H1 (cell line): ENCODE results near the gene PCNX4. TPM values are rescaled to one million over a fixed set of nuclear protein-coding genes. Genes with fewer than 3 reads are reported as not detected.

Experiments used
- CTCF ChIA-PET: fragments of 300-600 bp; sonication (Branson Sonifier 250); formaldehyde crosslinking; loops from one replicate; lab custom pipeline; 2021; ENCODE audit not compliant: partially characterized antibody; lab: Charles Lee
- POLR2A ChIA-PET: fragments of 300-600 bp; sonication (Branson Sonifier 250); formaldehyde crosslinking; loops from one replicate; lab custom pipeline; 2021; ENCODE audit warnings: inconsistent platforms; ENCODE audit not compliant: partially characterized antibody; lab: Charles Lee
- DNase-seq, 2 experiments: peaks; one replicate each; pipeline versions ENCODE4 v3.0.0 to v3.0.0-alpha.2; 2010 to 2022; ENCODE audit warnings: low spot score in 2 of 2, low read depth in 1 of 2, mixed read lengths in 1 of 2
- FAIRE-seq: peaks from 2 replicates; lab custom pipeline; 2011; peaks lifted over from hg19 to GRCh38; lab: Jason Lieb, UNC
- H2AFZ ChIP-seq: 2 replicates; pipeline ENCODE4 v1.8.1; 2012; ENCODE audit warnings: low read length, inconsistent platforms
- H2AK5ac ChIP-seq: 2 replicates; pipeline ENCODE4 v1.6.1; 2013; ENCODE audit warnings: low read depth, low read length
- H2BK120ac ChIP-seq: replicated peaks from 2 replicates; pipeline ENCODE3; 2013; ENCODE audit warnings: low read depth, low read length, inconsistent platforms
- H2BK12ac ChIP-seq: 2 replicates; pipeline ENCODE4 v1.6.1; 2013; ENCODE audit warnings: low read depth, low read length
- H2BK15ac ChIP-seq: 2 replicates; pipeline ENCODE4 v1.6.1; 2013; ENCODE audit warnings: low read length
- H2BK20ac ChIP-seq: 2 replicates; pipeline ENCODE4 v1.6.1; 2013; ENCODE audit warnings: low read length
- H2BK5ac ChIP-seq: 2 replicates; pipeline ENCODE4 v1.6.1; 2013; ENCODE audit warnings: low read depth, low read length
- H3K14ac ChIP-seq: 2 replicates; pipeline ENCODE4 v1.6.1; 2013; ENCODE audit warnings: inconsistent platforms; ENCODE audit not compliant: insufficient read length
- H3K18ac ChIP-seq: 2 replicates; pipeline ENCODE4 v1.6.1; 2013; ENCODE audit warnings: low read length; ENCODE audit errors: extremely low read depth
- H3K23ac ChIP-seq: 2 replicates; pipeline ENCODE4 v1.6.1; 2013; ENCODE audit warnings: inconsistent platforms; ENCODE audit not compliant: insufficient read length
- H3K23me2 ChIP-seq: 2 replicates; pipeline ENCODE4 v1.6.1; 2013; ENCODE audit warnings: low read depth, low read length
- H3K27ac ChIP-seq: 2 replicates; pipeline ENCODE4 v1.6.1; 2011; ENCODE audit warnings: low read depth, low read length, inconsistent platforms
- H3K27me3 ChIP-seq, 4 experiments: replicated peaks in 1 of 4; 1 replicate in 1 of 4; 2 replicates in 3 of 4; pipeline versions ENCODE4 v1.6.1 to v1.8.1; 2011 to 2013; ENCODE audit warnings: low read length in 3 of 4, mild to moderate bottlenecking in 3 of 4, inconsistent platforms in 2 of 4, mixed read lengths in 2 of 4, moderate library complexity in 1 of 4; ENCODE audit not compliant: control insufficient read depth in 3 of 4, insufficient read depth in 3 of 4; ENCODE audit errors: extremely low read depth in 1 of 4
- H3K36me3 ChIP-seq, 4 experiments: 2 replicates each; pipeline versions ENCODE4 v1.6.1 to v1.8.1; 2011 to 2013; ENCODE audit warnings: mild to moderate bottlenecking in 4 of 4, low read length in 3 of 4, moderate library complexity in 2 of 4, control low read depth in 1 of 4, inconsistent platforms in 1 of 4; ENCODE audit not compliant: insufficient read depth in 4 of 4, control insufficient read depth in 2 of 4
- H3K4ac ChIP-seq: replicated peaks from 2 replicates; pipeline ENCODE3; 2013; ENCODE audit warnings: low read length, low read depth, mixed read lengths, inconsistent platforms; ENCODE audit not compliant: insufficient read length
- H3K4me1 ChIP-seq, 4 experiments: replicated peaks in 1 of 4; 1 replicate in 1 of 4; 2 replicates in 3 of 4; pipeline versions ENCODE4 v1.6.1 to v1.8.1; 2011 to 2013; ENCODE audit warnings: low read length in 3 of 4, inconsistent platforms in 2 of 4, mixed read lengths in 1 of 4; ENCODE audit not compliant: insufficient read depth in 4 of 4, control insufficient read depth in 3 of 4
- H3K4me2 ChIP-seq, 2 experiments: 2 replicates each; pipeline versions ENCODE4 v1.6.1 to v1.8.1; 2011 to 2013; ENCODE audit warnings: low read depth in 2 of 2, low read length in 2 of 2, control low read depth in 1 of 2, inconsistent platforms in 1 of 2, mild to moderate bottlenecking in 1 of 2; ENCODE audit not compliant: insufficient read depth in 1 of 2
- H3K4me3 ChIP-seq, 4 experiments: fragments of 200-600, 300-600 bp in 1 of 4; sonication (generic), shearing (Covaris generic), sonication (Bioruptor Twin) in 1 of 4; 2 replicates each; pipeline versions ENCODE4 v1.5.1 to v1.8.1; 2011 to 2016; ENCODE audit warnings: low read length in 4 of 4, low read depth in 3 of 4, control low read depth in 2 of 4, inconsistent platforms in 2 of 4, mild to moderate bottlenecking in 2 of 4, mixed read lengths in 1 of 4, moderate library complexity in 1 of 4; ENCODE audit not compliant: insufficient read depth in 2 of 4; ENCODE audit errors: extremely low read depth in 1 of 4
- H3K56ac ChIP-seq: replicated peaks from 2 replicates; pipeline ENCODE3; 2013; ENCODE audit warnings: low read depth, mild to moderate bottlenecking, mixed read lengths, low read length, inconsistent platforms; ENCODE audit not compliant: insufficient read length
- H3K79me1 ChIP-seq: 2 replicates; pipeline ENCODE4 v1.6.1; 2013; ENCODE audit warnings: low read depth, low read length, control low read depth
- H3K79me2 ChIP-seq, 2 experiments: 2 replicates each; pipeline versions ENCODE4 v1.6.1 to v1.8.1; 2012 to 2013; ENCODE audit warnings: low read length in 2 of 2, mild to moderate bottlenecking in 2 of 2, inconsistent platforms in 1 of 2; ENCODE audit not compliant: insufficient read depth in 2 of 2, control insufficient read depth in 1 of 2
- H3K9ac ChIP-seq, 4 experiments: replicated peaks in 1 of 4; 1 replicate in 1 of 4; 2 replicates in 3 of 4; pipeline versions ENCODE4 v1.6.1 to v1.8.1; 2011 to 2013; ENCODE audit warnings: low read depth in 3 of 4, low read length in 3 of 4, control low read depth in 2 of 4, mild to moderate bottlenecking in 2 of 4, moderate library complexity in 2 of 4, inconsistent platforms in 1 of 4; ENCODE audit errors: extremely low read depth in 1 of 4
- H3K9me3 ChIP-seq, 2 experiments: 2 replicates each; pipeline versions ENCODE4 v1.6.1 to v1.8.1; 2012 to 2013; ENCODE audit warnings: mild to moderate bottlenecking in 2 of 2, moderate library complexity in 2 of 2, control low read depth in 1 of 2, inconsistent platforms in 1 of 2, low read depth in 1 of 2, low read length in 1 of 2, mixed read lengths in 1 of 2; ENCODE audit not compliant: insufficient read depth in 2 of 2
- H4K20me1 ChIP-seq, 2 experiments: replicated peaks in 1 of 2; 2 replicates each; pipeline versions ENCODE3 to v1.8.1; 2011 to 2013; ENCODE audit warnings: inconsistent platforms in 2 of 2, low read length in 2 of 2, mild to moderate bottlenecking in 1 of 2; ENCODE audit not compliant: insufficient read depth in 2 of 2, control insufficient read depth in 1 of 2
- H4K5ac ChIP-seq: 2 replicates; pipeline ENCODE4 v1.6.1; 2013; ENCODE audit warnings: low read length, low read depth, mixed read lengths, inconsistent platforms; ENCODE audit not compliant: insufficient read length
- H4K8ac ChIP-seq: 2 replicates; pipeline ENCODE4 v1.8.0; 2013; ENCODE audit warnings: mild to moderate bottlenecking, moderate library complexity, low read length, inconsistent platforms; ENCODE audit not compliant: insufficient read depth; ENCODE audit errors: extremely low read depth
- H4K91ac ChIP-seq: replicated peaks from 2 replicates; pipeline ENCODE3; 2013; ENCODE audit warnings: low read length, mixed read lengths, inconsistent platforms; ENCODE audit not compliant: insufficient read length
- CTBP2 ChIP-seq: IDR thresholded peaks from 2 replicates; pipeline ENCODE4 v1.7.0; 2011; ENCODE audit warnings: borderline replicate concordance, mild to moderate bottlenecking, moderate library complexity, mixed read lengths, low read length; ENCODE audit not compliant: insufficient read depth, insufficient read length
- KDM1A ChIP-seq: fragments of 200-600, 300-600 bp; sonication (generic); IDR thresholded peaks from 2 replicates; pipeline ENCODE4 v1.7.1; 2016; ENCODE audit warnings: mild to moderate bottlenecking, low read length, borderline replicate concordance
- MAFK ChIP-seq: IDR thresholded peaks from 2 replicates; pipeline ENCODE4 v1.6.1; 2012; ENCODE audit warnings: low read depth, mild to moderate bottlenecking, improper control_type of control experiment, low read length
- NANOG ChIP-seq: IDR thresholded peaks from 2 replicates; pipeline ENCODE4 v1.6.1; 2011; ENCODE audit warnings: low read length, low read depth, mild to moderate bottlenecking, inconsistent platforms; ENCODE audit not compliant: insufficient read depth, poor library complexity, severe bottlenecking
- RAD21 ChIP-seq, 2 experiments: IDR thresholded peaks in 1 of 2; conservative IDR thresholded peaks in 1 of 2; 2 replicates each; pipeline ENCODE4 v1.6.1; 2011; ENCODE audit warnings: low read depth in 2 of 2, low read length in 2 of 2, improper control_type of control experiment in 1 of 2, inconsistent platforms in 1 of 2, mild to moderate bottlenecking in 1 of 2, moderate library complexity in 1 of 2
- RXRA ChIP-seq: IDR thresholded peaks from 2 replicates; pipeline ENCODE4 v1.6.1; 2011; ENCODE audit warnings: low read depth, mild to moderate bottlenecking, low read length, moderate library complexity; ENCODE audit not compliant: insufficient read depth
- SP1 ChIP-seq: IDR thresholded peaks from 2 replicates; pipeline ENCODE4 v1.6.1; 2011; ENCODE audit warnings: low read depth, low read length
- SP2 ChIP-seq: IDR thresholded peaks from 2 replicates; pipeline ENCODE4 v1.6.1; 2012; ENCODE audit warnings: mild to moderate bottlenecking, low read length, inconsistent platforms
- TEAD4 ChIP-seq: IDR thresholded peaks from 2 replicates; pipeline ENCODE4 v1.6.1; 2012; ENCODE audit warnings: low read depth, low read length, inconsistent platforms, mixed read lengths
- YY1 ChIP-seq: IDR thresholded peaks from 2 replicates; pipeline ENCODE4 v1.6.1; 2011; ENCODE audit warnings: low read depth, mild to moderate bottlenecking, low read length
- polyA plus RNA-seq, 7 experiments: library from polyadenylated mRNA; depleted of rRNA in 3 of 7; stranded (reverse) in 5 of 7; unstranded in 2 of 7; fragments of >200 nt in 5 of 7; fragments of 200-250 nt in 2 of 7; gene quantifications; 1 replicate in 5 of 7; 2 replicates in 1 of 7; 4 replicates in 1 of 7; pipeline versions ENCODE4 v1.2.1 to v1.2.3, GENCODE V29; 2011 to 2013; ENCODE audit warnings: missing spikeins in 2 of 7, mixed read lengths in 2 of 7
- total RNA-seq: library from RNA; stranded (reverse); fragmentation: NEBNext Ultra II Directional; extraction: Animal tissue kit (Norgen Biotek cat#: 25700); gene quantifications from 2 replicates; pipeline ENCODE4 v1.2.1, GENCODE V29; 2021
- TF ChIP-seq, protein P1 (sequence below), 3 experiments: IDR thresholded peaks; 1 replicate in 2 of 3; 2 replicates in 1 of 3; pipeline versions ENCODE4 v1.5.1 to v1.6.1; 2011; ENCODE audit warnings: low read length in 3 of 3, mild to moderate bottlenecking in 3 of 3, inconsistent platforms in 2 of 3, low read depth in 1 of 3, moderate library complexity in 1 of 3; ENCODE audit not compliant: insufficient read depth in 1 of 3; ENCODE audit errors: control extremely low read depth in 1 of 3

Gene PCNX4
- total and polyA plus RNA-seq, 2 of the 8 experiments (the other 6 are each of a cell fraction or from before 2014, with no cell fraction given) = 28.4 to 35.5 TPM

DNA sequence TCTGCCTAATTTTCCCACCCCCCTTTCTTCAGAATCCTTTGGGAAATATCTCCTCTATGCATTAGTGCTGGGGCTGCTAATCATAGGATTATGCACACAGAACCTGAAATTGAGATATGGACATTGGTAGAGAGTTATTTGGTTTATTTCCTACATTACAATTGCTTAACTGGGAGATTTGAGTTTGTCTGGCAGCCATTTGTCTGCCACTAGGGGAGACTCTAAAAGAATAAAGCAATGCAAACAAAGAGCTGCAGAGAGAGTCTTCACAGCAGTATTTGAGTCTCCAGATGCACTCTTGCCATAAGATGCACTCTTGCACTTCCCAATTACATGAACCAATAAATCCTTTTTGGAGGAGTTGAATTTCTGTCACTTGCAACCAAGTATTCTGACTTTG lies 12.0 kb upstream of the PCNX4 start:
- Histone ChIP-seq H3K27me3 (no peaks in the 10 kb centered on the region), H3K4me3 (no peak overlapping the region), H3K9ac (no peak overlapping the region), H2BK5ac (no peak overlapping the region), H3K27ac (no peak overlapping the region), H3K14ac (no peak overlapping the region), H3K18ac (no peak overlapping the region), H3K9me3 (no peaks in the 10 kb centered on the region), H2AK5ac (no peak overlapping the region), H4K8ac (no peak overlapping the region), H3K4me1 (no peaks in the 10 kb centered on the region; a peak in 1 of 7 replicates), H3K79me2 (no peaks in the 10 kb centered on the region), H4K91ac (no peak overlapping the region), H3K23ac (no peak overlapping the region), H2AFZ (peak overlapping the region; percentile 56; the same call in 1 of the 2 replicates), H3K56ac (no peak overlapping the region), H2BK120ac (no peak overlapping the region), H2BK15ac (no peak overlapping the region), H2BK20ac (no peak overlapping the region), H2BK12ac (no peak overlapping the region), H4K20me1 (no peaks in the 10 kb centered on the region), H3K36me3 (no peaks in the 10 kb centered on the region), H3K79me1 (no peaks in the 10 kb centered on the region), H3K23me2 (no peaks in the 10 kb centered on the region), H4K5ac (no peak overlapping the region), H3K4ac (no peak overlapping the region), H3K4me2 (no peak overlapping the region)
- DNase-seq (no peak), FAIRE-seq (peak; percentile 19)
- ChIA-PET POLR2A (interaction anchor here (0.7 to 0.8 kb wide), 2 partner anchors 86 to 169 kb away, joined by 3 read pairs; partner anchors contain the start of genes DHRS7 and PPM1A), CTCF (interaction anchor here (0.8 to 1.6 kb wide), 8 partner anchors 9 to 186 kb away, joined by 3 to 6 read pairs (median 4); no protein-coding TSS in a partner anchor)
- TF ChIP-seq KDM1A (no peak), MAFK (no peak), RAD21 (IDR thresholded peaks at IDR 0.05 in 1 of 2, conservative IDR thresholded peaks at IDR 0.05 in 1 of 2; ENCODE audit: low read depth in 2 of 2, low read length in 2 of 2) (0 out of 4 replicates have a peak, but pooled peaks of 1 of the 2 experiments have one; percentile 4), TEAD4 (no peak), SP2 (no peak), NANOG (no peak), YY1 (peak; percentile 36; the same call in 1 of the 2 replicates), CTBP2 (no peak), SP1 (no peak), RXRA (no peak)
- TF ChIP-seq, protein P1, sequence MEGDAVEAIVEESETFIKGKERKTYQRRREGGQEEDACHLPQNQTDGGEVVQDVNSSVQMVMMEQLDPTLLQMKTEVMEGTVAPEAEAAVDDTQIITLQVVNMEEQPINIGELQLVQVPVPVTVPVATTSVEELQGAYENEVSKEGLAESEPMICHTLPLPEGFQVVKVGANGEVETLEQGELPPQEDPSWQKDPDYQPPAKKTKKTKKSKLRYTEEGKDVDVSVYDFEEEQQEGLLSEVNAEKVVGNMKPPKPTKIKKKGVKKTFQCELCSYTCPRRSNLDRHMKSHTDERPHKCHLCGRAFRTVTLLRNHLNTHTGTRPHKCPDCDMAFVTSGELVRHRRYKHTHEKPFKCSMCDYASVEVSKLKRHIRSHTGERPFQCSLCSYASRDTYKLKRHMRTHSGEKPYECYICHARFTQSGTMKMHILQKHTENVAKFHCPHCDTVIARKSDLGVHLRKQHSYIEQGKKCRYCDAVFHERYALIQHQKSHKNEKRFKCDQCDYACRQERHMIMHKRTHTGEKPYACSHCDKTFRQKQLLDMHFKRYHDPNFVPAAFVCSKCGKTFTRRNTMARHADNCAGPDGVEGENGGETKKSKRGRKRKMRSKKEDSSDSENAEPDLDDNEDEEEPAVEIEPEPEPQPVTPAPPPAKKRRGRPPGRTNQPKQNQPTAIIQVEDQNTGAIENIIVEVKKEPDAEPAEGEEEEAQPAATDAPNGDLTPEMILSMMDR (IDR thresholded peaks at IDR 0.05; ENCODE audit: control extremely low read depth in 1 of 3, insufficient read depth in 1 of 3, low read depth in 1 of 3, low read length in 3 of 3) = peak in 1 of 3 experiments; percentile 25; a peak in 1 of 4 replicates
